ENCODE measurements around the gene SERF1B. TPM values are rescaled to one million over a fixed set of nuclear protein-coding genes. Genes with fewer than 3 reads are reported as not detected.

The SERF1B gene
- total RNA-seq, 1 experiment from 2014 or later = 26.4 TPM

Other genes starting within 250 kb of the SERF1B start
- 132 TPM for gene SMN2, start 24.4 kb downstream of the SERF1B start, total RNA-seq (2021; ENCODE audit: unreplicated experiment)